Measurements from ENCODE around the gene PLEKHG1.

DNA sequence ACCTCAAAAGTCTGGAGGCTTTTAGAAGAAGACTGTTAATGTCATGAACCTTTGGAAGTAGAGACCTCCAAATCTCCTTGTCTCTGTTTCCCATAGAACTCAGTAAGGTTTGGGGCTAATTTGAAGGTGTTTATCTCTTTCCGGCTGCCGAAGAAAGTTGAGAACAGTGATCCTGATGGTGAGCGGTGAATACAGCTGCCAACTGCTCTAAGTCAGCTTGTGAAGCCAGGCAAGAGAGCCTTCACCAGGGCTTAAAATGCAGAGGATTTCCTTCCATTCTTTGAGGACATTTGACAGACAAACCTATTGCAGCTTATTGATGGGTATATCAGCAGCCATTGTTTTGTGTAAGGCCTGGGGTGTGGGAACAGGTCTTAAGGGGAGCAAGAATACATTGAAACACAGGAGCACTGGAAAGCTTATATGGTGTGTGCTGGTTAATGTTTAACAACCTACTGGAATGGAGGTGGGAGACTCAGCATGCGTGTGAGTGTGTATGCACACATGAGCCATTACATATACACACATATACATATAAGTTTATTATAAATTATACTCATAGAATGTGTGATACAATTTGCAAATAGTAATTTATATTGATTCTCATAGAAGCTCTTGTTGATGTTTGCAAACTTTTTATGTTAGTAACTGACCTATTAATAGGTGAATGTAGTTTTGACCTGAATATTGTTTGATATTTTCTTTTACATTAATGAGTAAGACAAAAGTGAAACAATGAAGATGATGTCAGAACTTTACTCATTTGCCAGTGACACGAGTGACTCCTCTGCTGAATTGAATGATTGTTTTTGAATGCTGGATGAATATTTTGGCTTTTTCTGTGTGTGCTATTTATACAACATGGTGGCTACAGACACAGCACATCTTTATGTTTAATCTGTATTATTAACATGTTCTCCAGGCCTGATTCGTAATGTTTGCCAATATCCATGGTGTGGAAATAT, 18.1 kb downstream of the PLEKHG1 start:
- TF ChIP-seq EZH2phosphoT487 (IDR thresholded peaks at IDR 0.05; ENCODE audit: low read depth, severe bottlenecking, unreplicated experiment) = no peak
- TF ChIP-seq CTCF (IDR thresholded peaks at IDR 0.05; ENCODE audit: poor library complexity) = no peak
- no peak for TF ChIP-seq EZH2 (IDR thresholded peaks at IDR 0.05; ENCODE audit: borderline replicate concordance)
